SHP77 (cell line): Measurements from ENCODE around the gene SLC25A48.
"Not testable (repeated sequence)": the region's sequence is repeated elsewhere in the genome, so short reads cannot be mapped to it uniquely, and the experiment has no call there.

ENCODE experiments used
- DNase-seq, 2 experiments: peaks; one replicate each; lab custom pipeline; 2025; lab: John Stamatoyannopoulos, UW

The SLC25A48 gene

GRCh38 chr5:135829681-135830383, 4.6 kb upstream of the SLC25A48 start:
- DNase-seq, result peak; percentile 19 to 52

- DNase-seq, result no peak
Measured at GRCh38 chr5:135830384-135830700, 4.1 kb upstream of the SLC25A48 start.

GRCh38 chr5:135830876-135831275, 3.6 kb upstream of the SLC25A48 start:
- no peak for DNase-seq

GRCh38 chr5:135831439-135831838, 3.0 kb upstream of the SLC25A48 start:
- DNase-seq, result no peak

- no peak for DNase-seq
Measured at GRCh38 chr5:135831851-135832555, 2.5 kb upstream of the SLC25A48 start.

GRCh38 chr5:135832941-135833920, 1.2 kb upstream of the SLC25A48 start:
- no peak for DNase-seq

- no peak for DNase-seq
Measured at GRCh38 chr5:135833961-135834638, 363 bp upstream of the SLC25A48 start.

- DNase-seq, result no peak
Measured at GRCh38 chr5:135835766-135836165, 1.3 kb downstream of the SLC25A48 start.

GRCh38 chr5:135838395-135838794, 3.9 kb downstream of the SLC25A48 start:
- not testable (repeated sequence) for DNase-seq

GRCh38 chr5:135839566-135839965, 5.1 kb downstream of the SLC25A48 start:
- DNase-seq, result no peak

GRCh38 chr5:135840959-135841358, 6.5 kb downstream of the SLC25A48 start:
- no peak for DNase-seq

- DNase-seq, result no peak
Measured at GRCh38 chr5:135842737-135843136, 8.3 kb downstream of the SLC25A48 start.

- no peak for DNase-seq
Measured at GRCh38 chr5:135843571-135844337, 9.3 kb downstream of the SLC25A48 start.

GRCh38 chr5:135846311-135846710, 11.8 kb downstream of the SLC25A48 start:
- no peak for DNase-seq

GRCh38 chr5:135847976-135848375, 13.5 kb downstream of the SLC25A48 start:
- DNase-seq, result no peak

- no peak for DNase-seq
Measured at GRCh38 chr5:135850231-135850630, 15.8 kb downstream of the SLC25A48 start.

- DNase-seq, result no peak
Measured at GRCh38 chr5:135850671-135851070, 16.2 kb downstream of the SLC25A48 start.

- no peak for DNase-seq
Measured at GRCh38 chr5:135851186-135851914, 16.9 kb downstream of the SLC25A48 start.

GRCh38 chr5:135851915-135852845, 17.7 kb downstream of the SLC25A48 start:
- no peak for DNase-seq
